Activated T-cell treated with anti-CD3 and anti-CD28 coated beads, Interleukin-2, amount 50 U/mL, for 48 hours (primary cell): ENCODE data around the gene ZNF180.
A peak's percentile ranks its signal among the peaks of the same experiment; 100 is the strongest.
"Not testable (repeated sequence)": the region's sequence is repeated elsewhere in the genome, so short reads cannot be mapped to it uniquely, and the experiment has no call there.

Experiments used
- DNase-seq, 2 experiments: peaks; one replicate each; pipeline ENCODE4 v3.0.0-alpha.2; 2020

Gene ZNF180

GRCh38 chr19:44499962-44500949 is at the start of gene ZNF180:
Gene ZNF180 (minus strand): TSS chr19:44500522. CDS start chr19:44497334, 3,188 bp downstream.
- peak; percentile 96 to 97 for DNase-seq

- DNase-seq = no peak
Observed at GRCh38 chr19:44549507-44549906, 49.2 kb upstream of the ZNF180 start.

GRCh38 chr19:44548736-44549135 is 48.4 kb upstream of the ZNF180 start:
- no peak for DNase-seq

- DNase-seq = no peak
Observed at GRCh38 chr19:44544031-44544430, 43.7 kb upstream of the ZNF180 start.

DNA sequence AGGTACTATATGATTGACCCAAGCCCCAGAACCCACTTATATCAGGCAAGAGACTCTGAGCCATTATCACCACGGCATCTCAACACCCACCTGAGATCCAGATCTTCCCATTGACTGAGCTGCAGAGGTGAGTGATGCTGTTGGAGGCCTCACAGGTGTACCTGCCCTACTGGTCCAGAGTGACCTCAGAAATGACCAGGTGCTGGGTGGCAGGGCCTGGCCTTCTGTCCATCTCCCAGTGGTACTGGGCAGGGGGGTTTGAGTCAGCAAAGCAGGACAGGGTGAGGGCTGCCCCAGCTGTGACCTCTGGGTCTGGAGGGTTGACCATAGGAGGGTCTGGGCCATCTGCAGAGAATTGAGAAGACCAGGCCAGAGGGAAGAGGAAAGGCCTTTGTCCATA is 42.3 kb upstream of the ZNF180 start:
- no peak for DNase-seq

DNA sequence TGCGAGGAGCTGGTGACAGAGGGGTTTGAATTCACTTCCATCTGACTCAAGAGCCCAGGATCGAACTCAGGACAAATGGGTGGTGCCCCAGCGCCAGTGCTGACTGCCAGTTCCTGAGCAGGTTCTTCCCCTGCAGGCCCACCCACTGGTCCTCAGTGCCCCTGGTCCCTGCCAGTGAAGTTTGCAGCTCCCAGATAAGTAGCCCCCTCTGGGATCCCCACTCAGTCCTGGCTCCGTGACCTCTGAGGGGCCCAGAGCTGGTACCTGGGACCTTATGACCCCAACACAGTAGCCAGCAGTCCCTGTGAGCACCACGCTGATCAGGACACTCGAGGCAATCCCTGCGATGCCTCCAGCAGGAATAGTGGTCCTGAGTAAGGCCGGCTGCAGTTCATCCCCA is 40.4 kb upstream of the ZNF180 start:
- DNase-seq = no peak

GRCh38 chr19:44539991-44540390 is 39.7 kb upstream of the ZNF180 start:
- DNase-seq = no peak

DNA sequence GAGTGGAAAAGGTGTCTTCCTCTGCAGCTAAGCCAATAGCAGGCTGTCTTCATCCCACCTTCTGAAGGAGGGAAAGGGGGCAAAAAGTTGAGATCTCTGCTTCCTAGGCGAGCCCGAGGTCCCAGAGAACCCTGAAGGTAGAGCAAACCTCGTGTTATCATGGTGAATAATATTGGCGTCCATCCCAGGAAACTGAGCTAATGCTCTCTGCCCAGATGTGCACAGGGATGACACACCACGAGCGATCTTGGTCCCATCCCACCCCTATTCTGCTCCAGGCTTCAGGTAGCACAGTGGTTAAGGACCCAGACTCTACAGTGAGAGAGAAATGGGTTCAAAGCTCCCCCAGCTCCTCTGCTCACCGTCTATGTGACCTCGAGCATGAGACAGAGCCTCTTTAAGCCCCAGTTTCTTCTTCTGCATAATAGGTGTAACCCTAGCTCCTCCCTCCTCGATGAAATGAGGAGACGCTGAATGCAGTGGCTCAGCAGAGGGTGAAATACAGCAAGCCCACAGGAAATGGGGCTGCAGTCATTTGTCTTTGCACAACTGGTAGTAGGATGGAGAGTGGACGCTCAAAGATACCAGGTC is 39.0 kb upstream of the ZNF180 start:
- no peak for DNase-seq

DNA sequence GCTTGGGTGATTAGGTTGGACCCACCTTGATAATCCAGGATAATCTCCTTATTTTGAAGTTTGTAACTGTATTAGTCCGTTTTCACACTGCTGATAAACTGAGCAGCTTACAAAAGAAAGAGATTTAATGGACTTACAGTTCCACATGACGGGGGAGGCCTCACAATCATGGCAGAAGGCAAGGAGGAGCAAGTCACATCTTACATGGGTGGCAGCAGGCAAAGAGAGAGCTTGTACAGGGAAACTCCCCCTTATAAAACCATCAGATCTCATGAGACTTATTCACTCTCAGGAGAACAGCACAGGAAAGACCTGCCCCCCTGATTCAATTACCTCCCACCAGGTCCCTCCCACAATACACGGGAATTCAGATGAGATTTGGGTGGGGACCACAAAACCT is 35.0 kb upstream of the ZNF180 start:
- DNase-seq = not testable (repeated sequence)

GRCh38 chr19:44532819-44533218 is 32.5 kb upstream of the ZNF180 start:
- no peak for DNase-seq

DNA sequence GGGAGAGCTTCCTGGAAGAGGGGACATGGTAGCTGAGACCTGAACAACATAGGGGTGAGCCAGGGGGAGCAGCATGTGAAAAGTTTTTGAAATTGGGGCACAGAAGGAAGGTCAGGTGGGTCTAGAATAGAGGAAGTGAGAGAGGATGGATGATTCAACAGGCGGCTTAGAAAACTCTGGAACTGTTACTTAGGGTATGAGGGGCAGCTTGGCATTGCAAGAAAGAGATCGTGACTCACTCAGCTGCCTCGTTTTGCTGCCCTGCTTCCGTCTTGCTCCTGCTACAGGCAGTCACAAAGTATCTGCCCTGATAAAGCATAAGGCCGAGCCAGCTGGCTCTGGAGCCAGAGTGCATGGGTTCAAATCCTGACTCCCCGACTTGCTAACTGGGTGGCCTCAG is 30.5 kb upstream of the ZNF180 start:
- no peak for DNase-seq

DNA sequence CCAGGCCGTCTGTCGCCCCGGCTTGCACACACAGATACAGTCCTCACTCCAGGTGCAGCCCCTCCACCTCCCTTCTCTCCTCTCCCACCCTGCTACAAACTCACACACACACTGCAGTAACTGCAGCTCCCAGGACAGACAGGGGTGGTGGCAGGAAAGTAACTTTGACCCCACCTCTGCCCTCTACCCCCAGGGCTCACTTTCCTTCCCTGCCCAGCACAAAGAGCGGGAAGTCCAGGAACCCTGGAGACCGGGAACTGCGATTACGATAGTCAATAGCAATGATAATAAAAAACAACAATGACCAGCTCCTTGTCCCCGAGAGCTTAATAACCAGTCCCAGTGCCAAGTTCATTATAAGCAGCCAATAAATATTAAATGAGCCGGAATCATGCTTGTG is 29.2 kb upstream of the ZNF180 start, which contains the start of gene CEACAM20:
CEACAM20 (minus strand) TSS at position 140 of the 400 bp plus-strand sequence. CDS start 166 bp downstream, outside the sequence.
- no peak for DNase-seq

DNA sequence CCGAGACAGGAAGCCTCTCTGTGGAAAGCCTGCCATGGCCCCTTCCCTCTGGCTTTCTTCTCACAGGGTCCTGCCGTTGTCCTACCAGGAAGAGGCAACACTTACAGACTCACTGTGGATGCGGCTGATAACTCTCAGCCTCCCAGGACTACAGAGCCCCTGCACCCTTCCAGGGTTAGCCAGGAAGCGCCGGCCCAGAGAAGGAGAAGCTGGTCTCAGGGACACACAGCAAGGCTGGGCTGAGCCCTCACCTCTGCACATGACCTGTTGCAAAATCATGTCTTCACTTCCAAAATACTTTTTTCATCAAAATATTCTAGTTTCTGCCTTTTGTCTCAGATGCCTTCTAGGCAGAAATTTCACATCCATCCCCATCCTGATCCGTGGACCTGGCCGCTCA is 27.2 kb upstream of the ZNF180 start:
- DNase-seq = no peak

GRCh38 chr19:44525721-44526430 is 25.6 kb upstream of the ZNF180 start:
- no peak for DNase-seq

- DNase-seq = no peak
Observed at GRCh38 chr19:44521370-44521769, 21.0 kb upstream of the ZNF180 start.

DNA sequence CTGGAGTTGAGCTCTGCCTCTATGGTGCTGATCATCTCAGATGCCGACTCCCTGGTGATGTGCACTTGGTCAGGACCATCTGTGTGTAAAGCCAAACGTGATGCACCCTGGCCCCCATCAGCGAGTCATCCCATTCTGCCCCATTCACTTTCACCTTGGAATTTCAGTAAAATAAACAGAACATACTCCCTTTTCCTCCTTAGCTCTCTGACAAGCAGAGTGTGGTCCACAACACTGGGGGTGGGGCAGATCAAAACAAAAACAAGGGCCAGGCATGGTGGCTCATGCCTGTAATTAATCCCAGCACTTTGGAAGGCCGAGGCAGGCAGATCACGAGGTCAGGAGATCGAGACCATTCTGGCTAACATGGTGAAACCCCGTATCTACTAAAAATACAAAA is 16.8 kb upstream of the ZNF180 start:
- no peak for DNase-seq

GRCh38 chr19:44515907-44516306 is 15.6 kb upstream of the ZNF180 start:
- DNase-seq = no peak

DNA sequence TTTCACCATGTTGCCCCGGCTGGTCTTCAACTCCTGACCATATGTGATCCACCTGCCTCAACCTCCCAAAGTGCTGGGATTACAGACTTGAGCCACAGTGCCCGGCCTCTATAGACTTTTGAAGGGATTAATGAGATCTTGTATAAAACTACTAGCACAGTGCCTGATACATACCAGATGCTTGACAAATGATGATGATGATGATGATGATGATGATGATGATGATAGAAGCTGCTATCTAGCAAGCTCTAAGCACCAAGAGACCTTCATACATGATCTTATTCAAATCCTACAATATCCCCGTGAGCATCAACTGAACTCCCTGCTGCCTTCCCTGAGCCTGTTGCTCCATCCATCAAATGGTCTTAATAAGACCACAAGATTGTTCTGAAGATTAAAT is 14.7 kb upstream of the ZNF180 start:
- DNase-seq = no peak

- DNase-seq = peak; percentile 41 to 54
Observed at GRCh38 chr19:44512326-44513298, 12.3 kb upstream of the ZNF180 start.

DNA sequence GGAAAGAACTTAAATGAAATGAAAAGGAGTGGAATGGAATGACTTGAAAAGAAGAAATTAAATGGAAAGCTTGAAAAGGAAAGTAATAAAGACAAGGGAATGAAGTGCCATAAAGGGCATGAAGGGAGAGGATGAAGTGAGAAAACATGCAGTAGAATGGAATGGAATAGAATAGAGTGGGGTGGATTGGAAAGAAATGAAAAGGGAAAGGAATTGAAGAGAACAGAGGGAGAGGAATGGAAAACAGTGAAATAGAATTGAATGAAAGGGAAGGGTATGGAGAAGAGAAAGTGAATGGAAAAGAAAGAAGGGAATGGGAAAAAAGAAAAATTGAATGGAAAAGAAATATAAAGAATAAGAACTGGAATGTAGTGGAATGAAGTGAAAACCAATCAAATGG is 9.2 kb upstream of the ZNF180 start:
- no peak for DNase-seq

- DNase-seq = no peak
Observed at GRCh38 chr19:44499559-44499958, 763 bp downstream of the ZNF180 start.

DNA sequence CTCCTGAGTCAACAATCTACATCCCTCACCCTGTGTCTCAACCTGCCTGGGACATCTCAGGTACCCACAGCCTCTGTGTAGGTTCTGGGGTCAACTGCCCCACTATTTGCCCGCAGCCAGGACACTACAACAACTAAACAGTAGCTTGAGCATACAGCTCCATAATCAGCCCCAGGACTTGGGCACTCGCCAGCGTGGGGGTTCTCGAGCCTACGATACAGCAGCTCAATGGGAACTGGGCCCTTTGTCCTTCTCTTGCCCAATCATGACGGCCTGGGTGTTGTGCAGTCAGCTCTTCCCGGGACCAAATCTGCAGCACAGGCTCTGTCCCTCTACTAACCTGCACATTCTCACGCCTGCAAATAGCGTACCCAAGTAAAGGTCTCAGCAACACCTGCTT is 1.3 kb downstream of the ZNF180 start:
- no peak for DNase-seq
